C4-2B (cell line): ENCODE data around the gene RBMS1.

ENCODE experiments used
- ZFX ChIP-seq: fragments of 450-650 bp; IDR thresholded peaks from 2 replicates; pipeline ENCODE4 v1.6.1; 2017
- TF ChIP-seq, protein P1 (sequence below): fragments of 450-650 bp; conservative IDR thresholded peaks from 2 replicates; pipeline ENCODE4 v1.5.1; 2017; ENCODE audit warnings: mild to moderate bottlenecking

DNA sequence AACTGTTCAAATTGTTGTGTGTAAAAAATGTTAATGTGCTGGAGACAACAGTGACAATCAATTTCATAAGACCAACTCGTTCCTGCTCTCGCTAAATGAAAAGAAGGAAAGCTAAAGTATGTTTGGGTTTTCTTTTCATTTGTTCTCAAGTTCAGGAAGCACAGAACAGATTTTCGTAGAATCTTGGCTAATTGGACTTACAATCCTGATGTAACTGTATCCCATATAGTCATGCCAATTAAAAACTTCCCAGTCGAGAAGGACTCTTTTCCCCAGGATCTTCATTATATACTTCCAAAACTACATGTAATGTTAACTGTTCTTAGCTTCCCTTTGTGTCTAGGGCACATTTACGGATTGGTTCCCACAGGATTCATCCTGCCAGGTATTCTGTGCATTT, 158.2 kb downstream of the RBMS1 start:
- TF ChIP-seq, protein P1, sequence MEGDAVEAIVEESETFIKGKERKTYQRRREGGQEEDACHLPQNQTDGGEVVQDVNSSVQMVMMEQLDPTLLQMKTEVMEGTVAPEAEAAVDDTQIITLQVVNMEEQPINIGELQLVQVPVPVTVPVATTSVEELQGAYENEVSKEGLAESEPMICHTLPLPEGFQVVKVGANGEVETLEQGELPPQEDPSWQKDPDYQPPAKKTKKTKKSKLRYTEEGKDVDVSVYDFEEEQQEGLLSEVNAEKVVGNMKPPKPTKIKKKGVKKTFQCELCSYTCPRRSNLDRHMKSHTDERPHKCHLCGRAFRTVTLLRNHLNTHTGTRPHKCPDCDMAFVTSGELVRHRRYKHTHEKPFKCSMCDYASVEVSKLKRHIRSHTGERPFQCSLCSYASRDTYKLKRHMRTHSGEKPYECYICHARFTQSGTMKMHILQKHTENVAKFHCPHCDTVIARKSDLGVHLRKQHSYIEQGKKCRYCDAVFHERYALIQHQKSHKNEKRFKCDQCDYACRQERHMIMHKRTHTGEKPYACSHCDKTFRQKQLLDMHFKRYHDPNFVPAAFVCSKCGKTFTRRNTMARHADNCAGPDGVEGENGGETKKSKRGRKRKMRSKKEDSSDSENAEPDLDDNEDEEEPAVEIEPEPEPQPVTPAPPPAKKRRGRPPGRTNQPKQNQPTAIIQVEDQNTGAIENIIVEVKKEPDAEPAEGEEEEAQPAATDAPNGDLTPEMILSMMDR = no peak
- no peak for TF ChIP-seq ZFX
